HCT116 (cell line): ENCODE measurements around the gene AGAP1. TPM values are rescaled to one million over a fixed set of nuclear protein-coding genes. Genes with fewer than 3 reads are reported as not detected.

ENCODE experiments used
- ATAC-seq: fragments of 200-7000 bp; cut with Tn5 transposase; 2 replicates; pipeline ENCODE4 v1.9.1; 2020; ENCODE audit warnings: mild to moderate bottlenecking, moderate library complexity
- BruUV-seq: library from RNA; stranded (reverse); fragments of 400-500 nt; replicated peaks from 2 replicates; lab custom pipeline; 2021; lab: Mats Ljungman, UMichigan
- CTCF ChIA-PET: fragments of 300-600 bp; sonication (Branson Sonifier 250); formaldehyde crosslinking; loops from one replicate; lab custom pipeline; 2021; ENCODE audit warnings: antibody characterized with exemption; lab: Charles Lee
- POLR2A ChIA-PET: fragments of 300-600, 350-600 bp; sonication (Branson Sonifier 250); formaldehyde crosslinking; loops from one replicate; lab custom pipeline; 2021; ENCODE audit warnings: antibody characterized with exemption; lab: Charles Lee
- RAD21 ChIA-PET, 2 experiments: fragments of 300-600 bp; sonication (Branson Sonifier 250); formaldehyde crosslinking; loops; one replicate each; lab custom pipeline; 2023; ENCODE audit warnings: low total read pairs in 2 of 2; ENCODE audit not compliant: uncharacterized antibody in 2 of 2, unreplicated experiment in 2 of 2, low non-redundant PET in 1 of 2; lab: Charles Lee
- DNase-seq: peaks from one replicate; pipeline ENCODE4 v3.0.0-alpha.2; 2010; ENCODE audit warnings: low read depth, low spot score
- H2AFZ ChIP-seq: fragments of 200-600 bp; shearing (Covaris generic), sonication (generic); 2 replicates; pipeline ENCODE4 v1.6.1; 2017; ENCODE audit warnings: low read depth, mixed run types, mixed read lengths, antibody characterized with exemption, low read length; ENCODE audit not compliant: poor library complexity, severe bottlenecking
- H3K27ac ChIP-seq: 2 replicates; pipeline ENCODE4 v1.5.1; 2012; ENCODE audit warnings: low read depth, low read length
- H3K27me3 ChIP-seq: fragments of 200-600 bp; sonication (generic); 2 replicates; pipeline ENCODE4 v1.6.1; 2016; ENCODE audit warnings: mixed run types, low read length, mixed read lengths; ENCODE audit not compliant: insufficient read depth
- H3K36me3 ChIP-seq, 2 experiments: fragments of 200-500 bp in 1 of 2; fragments of 200-600 bp in 1 of 2; sonication (Bioruptor generic) in 1 of 2; sonication (generic) in 1 of 2; 2 replicates each; pipeline versions ENCODE4 v1.5.1 to v1.6.1; 2014 to 2016; ENCODE audit warnings: low read length in 2 of 2, inconsistent platforms in 1 of 2, mixed read lengths in 1 of 2, mixed run types in 1 of 2; ENCODE audit not compliant: insufficient read depth in 2 of 2, control insufficient read depth in 1 of 2
- H3K4me1 ChIP-seq, 2 experiments: fragments of 200-600 bp in 1 of 2; sonication (generic) in 1 of 2; 2 replicates each; pipeline versions ENCODE4 v1.5.1 to v1.6.1; 2012 to 2017; ENCODE audit warnings: low read length in 2 of 2, inconsistent platforms in 1 of 2, mild to moderate bottlenecking in 1 of 2, mixed read lengths in 1 of 2, mixed run types in 1 of 2, moderate library complexity in 1 of 2; ENCODE audit not compliant: insufficient read depth in 2 of 2, control insufficient read depth in 1 of 2
- H3K4me2 ChIP-seq: fragments of 200-600 bp; sonication (generic); 2 replicates; pipeline ENCODE4 v1.6.1; 2017; ENCODE audit warnings: mixed run types, low read length, mixed read lengths
- H3K4me3 ChIP-seq, 2 experiments: fragments of 200-600 bp in 1 of 2; sonication (generic) in 1 of 2; replicated peaks in 1 of 2; 2 replicates each; pipeline ENCODE4 v1.5.1; 2011 to 2016; ENCODE audit warnings: low read length in 2 of 2, control low read depth in 1 of 2, low read depth in 1 of 2, mild to moderate bottlenecking in 1 of 2, mixed read lengths in 1 of 2, mixed run types in 1 of 2
- H3K79me2 ChIP-seq: fragments of 200-600 bp; sonication (generic); 2 replicates; pipeline ENCODE4 v1.6.1; 2017; ENCODE audit warnings: mild to moderate bottlenecking, mixed run types, low read length, moderate library complexity, mixed read lengths; ENCODE audit not compliant: insufficient read depth
- H3K9ac ChIP-seq: fragments of 200-600 bp; sonication (generic); 2 replicates; pipeline ENCODE4 v1.6.1; 2016; ENCODE audit warnings: low read length, mixed read lengths
- H3K9me2 ChIP-seq: fragments of 200-600 bp; sonication (generic), shearing (Covaris generic); 2 replicates; pipeline ENCODE4 v1.6.1; 2017; ENCODE audit warnings: mixed run types, mild to moderate bottlenecking, moderate library complexity; ENCODE audit not compliant: insufficient read depth
- H3K9me3 ChIP-seq, 2 experiments: fragments of 200-500 bp in 1 of 2; fragments of 200-600 bp in 1 of 2; sonication (Bioruptor generic) in 1 of 2; sonication (generic) in 1 of 2; 2 replicates each; pipeline ENCODE4 v1.6.1; 2014 to 2017; ENCODE audit warnings: low read length in 2 of 2, mixed read lengths in 2 of 2, inconsistent platforms in 1 of 2, low read depth in 1 of 2, mild to moderate bottlenecking in 1 of 2, mixed run types in 1 of 2, moderate library complexity in 1 of 2; ENCODE audit not compliant: control insufficient read depth in 1 of 2, insufficient read depth in 1 of 2
- H4K20me1 ChIP-seq: fragments of 200-600 bp; sonication (generic), shearing (Covaris generic); 2 replicates; pipeline ENCODE4 v1.6.1; 2017; ENCODE audit warnings: mixed run types, mild to moderate bottlenecking, moderate library complexity; ENCODE audit not compliant: insufficient read depth
- ATF3 ChIP-seq: IDR thresholded peaks from 2 replicates; pipeline ENCODE4 v1.6.1; 2012
- CBX3 ChIP-seq: IDR thresholded peaks from 2 replicates; pipeline ENCODE4 v1.6.1; 2012; ENCODE audit warnings: low read depth
- CEBPB ChIP-seq: IDR thresholded peaks from 2 replicates; pipeline ENCODE4 v1.6.1; 2012; ENCODE audit warnings: low read depth
- CTCF ChIP-seq, 3 experiments: fragments of 200-600 bp in 1 of 3; sonication (generic) in 1 of 3; IDR thresholded peaks in 2 of 3; conservative IDR thresholded peaks in 1 of 3; 2 replicates each; pipeline ENCODE4 v1.5.1; 2012 to 2017; ENCODE audit warnings: low read depth in 2 of 3, low read length in 2 of 3, antibody characterized with exemption in 1 of 3, borderline replicate concordance in 1 of 3, control low read depth in 1 of 3, mild to moderate bottlenecking in 1 of 3, mixed read lengths in 1 of 3, mixed run types in 1 of 3, moderate library complexity in 1 of 3; ENCODE audit not compliant: insufficient read depth in 1 of 3
- EGR1 ChIP-seq: IDR thresholded peaks from 2 replicates; pipeline ENCODE4 v1.6.1; 2012; ENCODE audit warnings: low read depth
- EZH2 ChIP-seq: fragments of 200-600 bp; sonication (generic); IDR thresholded peaks from 2 replicates; pipeline ENCODE4 v1.6.1; 2017; ENCODE audit warnings: antibody characterized with exemption, mixed run types
- EZH2phosphoT487 ChIP-seq: fragments of 200-600 bp; IDR thresholded peaks from 2 replicates; pipeline ENCODE4 v1.6.1; 2018; ENCODE audit warnings: antibody characterized with exemption, borderline replicate concordance
- FOSL1 ChIP-seq: IDR thresholded peaks from 2 replicates; pipeline ENCODE4 v1.6.1; 2012; ENCODE audit warnings: low read depth
- MAX ChIP-seq: IDR thresholded peaks from 2 replicates; pipeline ENCODE4 v1.6.1; 2012
- POLR2AphosphoS5 ChIP-seq: IDR thresholded peaks from 2 replicates; pipeline ENCODE4 v1.6.1; 2011; ENCODE audit warnings: mild to moderate bottlenecking, low read depth, low read length, moderate library complexity
- RAD21 ChIP-seq: IDR thresholded peaks from 2 replicates; pipeline ENCODE4 v1.6.1; 2012; ENCODE audit warnings: low read depth, mild to moderate bottlenecking
- REST ChIP-seq: IDR thresholded peaks from 2 replicates; pipeline ENCODE4 v1.6.1; 2012; ENCODE audit warnings: low read depth
- SP1 ChIP-seq: IDR thresholded peaks from 2 replicates; pipeline ENCODE4 v1.6.1; 2012; ENCODE audit warnings: low read depth
- SRF ChIP-seq: IDR thresholded peaks from 2 replicates; pipeline ENCODE4 v1.6.1; 2012; ENCODE audit warnings: low read depth
- YY1 ChIP-seq: IDR thresholded peaks from 2 replicates; pipeline ENCODE4 v1.6.1; 2011; ENCODE audit warnings: low read length, low read depth, moderate library complexity, mild to moderate bottlenecking; ENCODE audit not compliant: insufficient replicate concordance; ENCODE audit errors: extremely low read depth
- ZNF274 ChIP-seq: fragments of 200-500 bp; sonication (Bioruptor generic); IDR thresholded peaks from 2 replicates; pipeline ENCODE4 v1.6.1; 2014; ENCODE audit warnings: mild to moderate bottlenecking, low read depth, low read length, inconsistent platforms
- intact Hi-C: fragments of 100-400 bp; cut with micrococcal nuclease; formaldehyde crosslinking; loops from 2 replicates; pipeline ENCODE4 v1.10.0; 2022
- total RNA-seq: library from RNA; stranded (reverse); gene quantifications from one replicate; pipeline ENCODE4 v1.2.1, GENCODE V29; 2021; ENCODE audit not compliant: unreplicated experiment

Gene AGAP1
- total RNA-seq, 1 experiment from 2014 or later, result 43.8 TPM

- no peak overlapping the region for H3K4me2 ChIP-seq
- TF ChIP-seq EZH2phosphoT487, result no peak
- TF ChIP-seq, all 23 proteins: peak for 0
- H3K9ac ChIP-seq, result no peak overlapping the region
- H3K36me3 ChIP-seq, result 0 out of 4 replicates have a peak, but pooled peaks cover 0 to 2% of the 10 kb centered on the region in 2 experiments
- H3K79me2 ChIP-seq, result no peaks in the 10 kb centered on the region
- no peaks in the 10 kb centered on the region for H3K9me2 ChIP-seq
- no peaks in the 10 kb centered on the region for H3K9me3 ChIP-seq
- ATAC-seq, result no peak
- H4K20me1 ChIP-seq, result no peaks in the 10 kb centered on the region
- no peak overlapping the region for H3K4me3 ChIP-seq
- no peak overlapping the region for H3K27ac ChIP-seq
- no peaks in the 10 kb centered on the region for H3K4me1 ChIP-seq
- no peaks in the 10 kb centered on the region for H3K27me3 ChIP-seq
- DNase-seq, result no peak
- ChIA-PET RAD21 (no interaction called here), POLR2A (no interaction called here), CTCF (no interaction called here)
- no peak overlapping the region for H2AFZ ChIP-seq
- no TSS peak for BruUV-seq
- intact Hi-C loops, result no loop called here
These were observed 627.0 kb downstream of the AGAP1 start for GRCh38 chr2:236120829-236121228.

- ChIA-PET RAD21 (no interaction called here), POLR2A (no interaction called here)
- intact Hi-C loops, result no loop called here
These were observed 627.7 kb downstream of the AGAP1 start for GRCh38 chr2:236121546-236121945.

More at GRCh38 chr2:236121546-236121945, 627.7 kb downstream of the AGAP1 start:
- Histone ChIP-seq H3K9me3 (no peaks in the 10 kb centered on the region), H3K9ac (no peak overlapping the region), H4K20me1 (no peaks in the 10 kb centered on the region), H3K4me3 (no peak overlapping the region), H3K9me2 (no peaks in the 10 kb centered on the region), H3K79me2 (no peaks in the 10 kb centered on the region), H2AFZ (no peak overlapping the region), H3K27me3 (no peaks in the 10 kb centered on the region), H3K4me1 (no peaks in the 10 kb centered on the region), H3K4me2 (no peak overlapping the region), H3K36me3 (0 out of 4 replicates have a peak, but pooled peaks cover 0 to 4% of the 10 kb centered on the region in 2 experiments), H3K27ac (no peak overlapping the region)
- ATAC-seq, result no peak
- no TSS peak for BruUV-seq
- DNase-seq, result no peak
- CTCF ChIA-PET, result no interaction called here
- TF ChIP-seq RAD21 (no peak), POLR2AphosphoS5 (no peak), CBX3 (no peak), REST (no peak), EZH2phosphoT487 (no peak), FOSL1 (no peak), EZH2 (no peak), ZNF274 (no peak), SP1 (no peak), CEBPB (no peak), SRF (no peak), EGR1 (no peak), MAX (no peak), ATF3 (no peak), YY1 (no peak), CTCF (IDR thresholded peaks at IDR 0.05 in 2 of 3, conservative IDR thresholded peaks at IDR 0.05 in 1 of 3; ENCODE audit: borderline replicate concordance in 1 of 3, insufficient read depth in 1 of 3, low read depth in 2 of 3, low read length in 2 of 3) (no peak)
